HepG2 (cell line): ENCODE measurements around the gene GAS2L1. TPM values are rescaled to one million over a fixed set of nuclear protein-coding genes. Genes with fewer than 3 reads are reported as not detected.

Source experiments
- ATAC-seq: fragments of 200-7000 bp; cut with Tn5 transposase; 3 replicates; pipeline ENCODE4 v1.9.1; 2020; ENCODE audit warnings: mild to moderate bottlenecking, moderate library complexity
- BruUV-seq: library from RNA; stranded (reverse); fragments of 400-500 nt; replicated peaks from 2 replicates; lab custom pipeline; 2021; lab: Mats Ljungman, UMichigan
- CTCF ChIA-PET: fragments of 300-600 bp; formaldehyde crosslinking; extraction: SDS; loops from one replicate; lab custom pipeline; 2021; ENCODE audit warnings: low total read pairs, inconsistent platforms, low intra/inter-chr PET ratio; lab: Yijun Ruan, JAX
- POLR2A ChIA-PET: fragments of 350-600 bp; sonication (Branson Sonifier 250); formaldehyde crosslinking; loops from one replicate; lab custom pipeline; 2020; ENCODE audit warnings: antibody characterized with exemption, inconsistent platforms; lab: Yijun Ruan, JAX
- DNase-seq: peaks from one replicate; pipeline ENCODE4 v3.0.0-alpha.2; 2015; ENCODE audit warnings: low spot score
- FAIRE-seq: peaks from 3 replicates; lab custom pipeline; 2011; peaks lifted over from hg19 to GRCh38; lab: Jason Lieb, UNC
- H2AFZ ChIP-seq: one replicate; pipeline ENCODE4 v1.6.1; 2011; ENCODE audit warnings: low read length, inconsistent platforms
- H3K27ac ChIP-seq: fragments of 300-600 bp; 3 replicates; pipeline ENCODE4 v1.8.0; 2011; ENCODE audit warnings: mixed run types, mild to moderate bottlenecking, mixed read lengths, low read length, inconsistent platforms; ENCODE audit not compliant: insufficient read depth; ENCODE audit errors: extremely low read length
- H3K27me3 ChIP-seq, 2 experiments: fragments of 200-600 bp in 1 of 2; 2 replicates in 1 of 2; 3 replicates in 1 of 2; pipeline versions ENCODE4 v1.6.0 to v1.8.0; 2011; ENCODE audit warnings: low read length in 2 of 2, mild to moderate bottlenecking in 2 of 2, moderate library complexity in 2 of 2, inconsistent platforms in 1 of 2; ENCODE audit not compliant: insufficient read depth in 2 of 2, control insufficient read depth in 1 of 2
- H3K36me3 ChIP-seq, 2 experiments: fragments of 200-600 bp in 1 of 2; replicated peaks in 1 of 2; 2 replicates in 1 of 2; 3 replicates in 1 of 2; pipeline versions ENCODE4 v1.5.1 to v1.8.0; 2011; ENCODE audit warnings: low read length in 2 of 2, inconsistent platforms in 1 of 2; ENCODE audit not compliant: insufficient read depth in 2 of 2, control insufficient read depth in 1 of 2
- H3K4me1 ChIP-seq: 2 replicates; pipeline ENCODE4 v1.5.1; 2012; ENCODE audit warnings: low read length, inconsistent platforms; ENCODE audit not compliant: insufficient read depth
- H3K4me2 ChIP-seq: 2 replicates; pipeline ENCODE4 v1.6.0; 2011; ENCODE audit warnings: low read depth, low read length, inconsistent platforms
- H3K4me3 ChIP-seq, 3 experiments: fragments of 200-600 bp in 1 of 3; sonication (generic), shearing (Covaris generic) in 1 of 3; replicated peaks in 1 of 3; 2 replicates each; pipeline ENCODE4 v1.5.1; 2011 to 2016; ENCODE audit warnings: low read length in 3 of 3, inconsistent platforms in 2 of 3, low read depth in 2 of 3, mild to moderate bottlenecking in 2 of 3, control low read depth in 1 of 3, mixed read lengths in 1 of 3; ENCODE audit not compliant: insufficient read depth in 1 of 3
- H3K79me2 ChIP-seq: one replicate; pipeline ENCODE4 v1.6.1; 2011; ENCODE audit warnings: low read length, inconsistent platforms; ENCODE audit not compliant: insufficient read depth
- H3K9ac ChIP-seq: 2 replicates; pipeline ENCODE4 v1.6.0; 2011; ENCODE audit warnings: mild to moderate bottlenecking, low read depth, low read length, inconsistent platforms; ENCODE audit not compliant: insufficient read depth
- H3K9me3 ChIP-seq: 2 replicates; pipeline ENCODE4 v1.5.1; 2012; ENCODE audit warnings: mild to moderate bottlenecking, low read length
- H4K20me1 ChIP-seq: 2 replicates; pipeline ENCODE4 v1.6.0; 2011; ENCODE audit warnings: inconsistent platforms, mild to moderate bottlenecking, low read length, moderate library complexity; ENCODE audit not compliant: insufficient read depth
- CSRNP1 ChIP-seq: sonication (generic); formaldehyde crosslinking; IDR thresholded peaks from 2 replicates; pipeline ENCODE4 v1.8.1; 2023; ENCODE audit warnings: mild to moderate bottlenecking, missing genetic modification reagents
- FOSL2 ChIP-seq: sonication (generic); formaldehyde crosslinking; IDR thresholded peaks from 2 replicates; pipeline ENCODE4 v1.4.0; 2020; ENCODE audit warnings: missing genetic modification reagents
- GATAD2A ChIP-seq: IDR thresholded peaks from 2 replicates; pipeline ENCODE4 v1.6.1; 2016
- KDM3A ChIP-seq: IDR thresholded peaks from 2 replicates; pipeline ENCODE4 v1.6.1; 2018; ENCODE audit warnings: low read depth, missing compliant biosample characterization
- NFYB ChIP-seq: sonication (generic); formaldehyde crosslinking; IDR thresholded peaks from 2 replicates; pipeline ENCODE4 v1.4.0; 2020; ENCODE audit warnings: missing genetic modification reagents
- SMAD1 ChIP-seq: sonication (generic); formaldehyde crosslinking; IDR thresholded peaks from 2 replicates; pipeline ENCODE4 v1.4.0; 2020; ENCODE audit warnings: missing genetic modification reagents, low read depth, mild to moderate bottlenecking, borderline replicate concordance
- SP140L ChIP-seq: sonication (generic); formaldehyde crosslinking; IDR thresholded peaks from 2 replicates; pipeline ENCODE4 v1.4.0; 2020; ENCODE audit warnings: missing genetic modification reagents, borderline replicate concordance
- SRSF9 ChIP-seq: fragments of 200-400 bp; formaldehyde crosslinking; IDR thresholded peaks from 2 replicates; pipeline ENCODE4 v1.6.1; 2018; ENCODE audit warnings: borderline replicate concordance, mild to moderate bottlenecking, low read depth, low read length; ENCODE audit not compliant: insufficient read depth, poor library complexity, severe bottlenecking
- ZFP36L2 ChIP-seq: sonication (generic); formaldehyde crosslinking; IDR thresholded peaks from 2 replicates; pipeline ENCODE4 v1.4.0; 2020; ENCODE audit warnings: missing genetic modification reagents
- ZNF275 ChIP-seq: sonication (generic); formaldehyde crosslinking; IDR thresholded peaks from 2 replicates; pipeline ENCODE4 v1.8.0; 2022; ENCODE audit warnings: missing genetic modification reagents, mild to moderate bottlenecking, inconsistent platforms, borderline replicate concordance
- ZNF431 ChIP-seq: sonication (generic); formaldehyde crosslinking; IDR thresholded peaks from 2 replicates; pipeline ENCODE4 v1.9.0; 2022; ENCODE audit warnings: missing genetic modification reagents, low read depth, mild to moderate bottlenecking, borderline replicate concordance
- ZNF569 ChIP-seq: sonication (generic); formaldehyde crosslinking; IDR thresholded peaks from 2 replicates; pipeline ENCODE4 v1.5.0; 2020; ENCODE audit warnings: mild to moderate bottlenecking, missing genetic modification reagents, moderate library complexity, borderline replicate concordance
- WGBS: methylation state at CpG from one replicate; pipeline ENCODE4 v1.1.6; 2017; ENCODE audit warnings: low lambda C conversion rate; 5-methylcytosine and 5-hydroxymethylcytosine counted together
- in situ Hi-C: cut with HindIII; loops from 2 replicates; pipeline ENCODE4 v1.10.0; 2017; ENCODE audit warnings: low pct_unique_long_range_greater_than_20kb; ENCODE audit not compliant: extremely low pct_ligation_motif_present
- intact Hi-C: fragments of 100-400 bp; cut with micrococcal nuclease; formaldehyde crosslinking; loops from one replicate; pipeline ENCODE4 v1.10.0; 2022; ENCODE audit not compliant: unreplicated experiment
- polyA plus RNA-seq, 8 experiments: library from polyadenylated mRNA; depleted of rRNA in 3 of 8; stranded (reverse) in 7 of 8; unstranded in 1 of 8; fragments of >200 nt; fragmentation: Illumina TruSeq in 4 of 8; extraction: Trizol in 4 of 8; gene quantifications; 2 replicates each; pipeline versions ENCODE4 v1.2.1 to v1.2.3, GENCODE V29; 2011 to 2016; ENCODE audit warnings: low read depth in 4 of 8, missing spikeins in 1 of 8, mixed read lengths in 1 of 8; ENCODE audit not compliant: insufficient read depth in 1 of 8
- total RNA-seq, 5 experiments: library from RNA; depleted of rRNA; stranded (reverse); fragments of >200 nt; fragmentation: Illumina TruSeq; extraction: Trizol; gene quantifications; 2 replicates each; pipeline ENCODE4 v1.2.3, GENCODE V29; 2016; ENCODE audit warnings: low read depth in 1 of 5
- TF ChIP-seq, protein P1 (sequence below): sonication (generic); formaldehyde crosslinking; IDR thresholded peaks from 2 replicates; pipeline ENCODE4 v1.4.0; 2020; ENCODE audit warnings: missing genetic modification reagents

Gene GAS2L1
- total and polyA plus RNA-seq, 2 of the 13 experiments (the other 11 are each of a cell fraction or from before 2014, with no cell fraction given) = 1.8 to 3.3 TPM

DNA sequence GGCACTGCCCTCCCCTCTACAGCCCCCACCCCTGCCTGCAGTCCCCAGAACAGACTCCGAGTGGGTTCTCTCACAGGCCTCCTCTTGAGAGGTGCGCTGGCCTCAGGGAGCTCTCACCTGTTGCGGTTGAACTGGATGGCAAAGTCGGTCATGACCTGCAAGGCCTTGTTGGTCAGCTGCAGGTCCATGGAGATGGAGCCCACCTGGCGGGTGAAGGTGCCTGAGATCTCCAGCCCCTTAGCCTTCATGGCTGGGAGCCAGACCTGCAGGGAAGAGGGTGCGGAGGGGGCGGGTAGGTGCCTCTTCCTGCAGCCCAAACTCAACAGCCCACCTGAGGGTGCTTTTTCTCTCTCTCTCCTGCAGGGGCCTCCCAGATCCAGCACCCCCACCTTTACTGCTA, 27.7 kb downstream of the GAS2L1 start:
- no peak for DNase-seq
- CTCF ChIA-PET = no interaction called here
- WGBS = 96% methylated on average over 6 of the region's 7 CpGs

DNA sequence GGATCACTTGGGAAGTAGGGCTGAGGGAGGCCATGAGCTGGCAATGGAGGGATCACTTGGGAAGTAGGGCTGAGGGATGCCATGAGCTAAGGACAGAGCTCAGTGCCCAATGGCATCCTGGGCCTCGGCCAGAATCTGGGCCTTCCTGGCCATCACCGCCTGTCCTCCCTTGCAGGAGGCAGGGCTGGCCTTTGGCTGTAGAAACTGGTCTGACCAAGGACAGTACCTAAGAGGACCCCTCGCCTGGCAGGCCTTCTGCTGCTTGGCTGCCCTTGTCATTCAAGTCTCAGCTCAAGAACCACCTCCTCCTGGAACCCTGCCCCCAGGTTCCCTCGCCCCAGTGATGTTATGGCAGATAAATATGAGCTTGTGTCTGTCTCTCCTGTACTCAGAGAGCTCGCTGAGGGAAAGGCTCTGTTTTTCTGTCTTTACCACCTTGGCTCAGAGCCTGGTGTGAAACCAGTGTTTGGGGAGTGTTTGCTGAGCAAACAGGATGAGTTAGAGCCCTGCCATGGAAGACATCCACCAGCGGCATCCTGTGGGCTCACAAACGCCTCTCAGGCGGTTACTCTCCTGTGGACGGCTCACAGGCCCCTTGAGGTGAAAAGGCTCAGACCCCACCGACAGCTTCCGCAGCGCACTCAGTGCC, 28.4 kb downstream of the GAS2L1 start:
- Histone ChIP-seq H3K27me3 (no peaks in the 10 kb centered on the region), H3K9me3 (no peaks in the 10 kb centered on the region), H3K79me2 (no peaks in the 10 kb centered on the region), H3K4me3 (no peak overlapping the region), H3K4me2 (0 out of 2 replicates have a peak overlapping the region, but pooled peaks have one; percentile 3), H3K36me3 (peaks cover 16 to 39% of the 10 kb centered on the region in 2 experiments), H3K9ac (no peak overlapping the region), H4K20me1 (no peaks in the 10 kb centered on the region), H3K27ac (no peak overlapping the region), H3K4me1 (peaks cover 14% of the 10 kb centered on the region), H2AFZ (no peak overlapping the region)
- 82% methylated on average over 6 of the region's 12 CpGs for WGBS
- in situ Hi-C loops (no loop called here), intact Hi-C loops (no loop called here)
- ChIA-PET POLR2A (no interaction called here), CTCF (no interaction called here)
- BruUV-seq = no TSS peak
- DNase-seq (peak; percentile 43), ATAC-seq (peak; percentile 73), FAIRE-seq (peak; percentile 37)
- TF ChIP-seq, protein P1, sequence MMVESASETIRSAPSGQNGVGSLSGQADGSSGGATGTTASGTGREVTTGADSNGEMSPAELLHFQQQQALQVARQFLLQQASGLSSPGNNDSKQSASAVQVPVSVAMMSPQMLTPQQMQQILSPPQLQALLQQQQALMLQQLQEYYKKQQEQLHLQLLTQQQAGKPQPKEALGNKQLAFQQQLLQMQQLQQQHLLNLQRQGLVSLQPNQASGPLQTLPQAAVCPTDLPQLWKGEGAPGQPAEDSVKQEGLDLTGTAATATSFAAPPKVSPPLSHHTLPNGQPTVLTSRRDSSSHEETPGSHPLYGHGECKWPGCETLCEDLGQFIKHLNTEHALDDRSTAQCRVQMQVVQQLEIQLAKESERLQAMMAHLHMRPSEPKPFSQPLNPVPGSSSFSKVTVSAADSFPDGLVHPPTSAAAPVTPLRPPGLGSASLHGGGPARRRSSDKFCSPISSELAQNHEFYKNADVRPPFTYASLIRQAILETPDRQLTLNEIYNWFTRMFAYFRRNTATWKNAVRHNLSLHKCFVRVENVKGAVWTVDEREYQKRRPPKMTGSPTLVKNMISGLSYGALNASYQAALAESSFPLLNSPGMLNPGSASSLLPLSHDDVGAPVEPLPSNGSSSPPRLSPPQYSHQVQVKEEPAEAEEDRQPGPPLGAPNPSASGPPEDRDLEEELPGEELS = no peak
- no peak for TF ChIP-seq NFYB (CRISPR knock-in tag)
- TF ChIP-seq KDM3A (CRISPR knock-in tag) = no peak
- TF ChIP-seq ZNF569 = no peak
- TF ChIP-seq ZFP36L2 (CRISPR knock-in tag) = no peak
- no peak for TF ChIP-seq SRSF9
- TF ChIP-seq ZNF431 (CRISPR knock-in tag) = no peak
- no peak for TF ChIP-seq ZNF275 (CRISPR knock-in tag)
- TF ChIP-seq CSRNP1 = no peak
- 0 out of 2 replicates have a peak, but pooled peaks have one; percentile 15 for TF ChIP-seq FOSL2 (CRISPR knock-in tag)
- TF ChIP-seq SP140L = no peak
- TF ChIP-seq GATAD2A (CRISPR knock-in tag) = 0 out of 2 replicates have a peak, but pooled peaks have one; percentile 10

More for the DNA sequence above, 27.7 kb downstream of the GAS2L1 start:
- BruUV-seq = no TSS peak
- no peaks in the 10 kb centered on the region for H3K79me2 ChIP-seq
- peaks cover 16 to 39% of the 10 kb centered on the region in 2 experiments for H3K36me3 ChIP-seq
- no peak for TF ChIP-seq SMAD1 (CRISPR knock-in tag)
- no peak overlapping the region for H3K4me3 ChIP-seq
- H3K9ac ChIP-seq = no peak overlapping the region
- in situ Hi-C loops = no loop called here
- no peak for FAIRE-seq
- no peaks in the 10 kb centered on the region for H3K27me3 ChIP-seq
- peaks cover 14% of the 10 kb centered on the region for H3K4me1 ChIP-seq
- no peak for ATAC-seq
- POLR2A ChIA-PET = no interaction called here
- intact Hi-C loops = no loop called here
- no peaks in the 10 kb centered on the region for H3K9me3 ChIP-seq
- H2AFZ ChIP-seq = no peak overlapping the region
- no peak overlapping the region for H3K4me2 ChIP-seq
- H3K27ac ChIP-seq = no peak overlapping the region
- no peaks in the 10 kb centered on the region for H4K20me1 ChIP-seq
